ENCODE results near the gene PER2.

- no peak for TF ChIP-seq CTCF (conservative IDR thresholded peaks at IDR 0.05; ENCODE audit: low read depth, low read length)
- no peak for TF ChIP-seq BHLHE40 (IDR thresholded peaks at IDR 0.05; ENCODE audit: low read depth, low read length)
- TF ChIP-seq MAZ (IDR thresholded peaks at IDR 0.05; ENCODE audit: borderline replicate concordance, low read depth, low read length), result no peak
- TF ChIP-seq POLR2A (IDR thresholded peaks at IDR 0.05; ENCODE audit: low read depth, low read length), result no peak
Measured at GRCh38 chr2:238262496-238263122, 25.8 kb downstream of the PER2 start.

All from IMR-90 (cell line).